Stimulated activated CD4-positive, alpha-beta T cell treated with anti-CD3 and anti-CD28 coated beads, TNF-alpha, amount 100 ng/mL, for 1 hour (primary cell): ENCODE measurements around the gene FGF6.
"Not testable (repeated sequence)": the region's sequence is repeated elsewhere in the genome, so short reads cannot be mapped to it uniquely, and the experiment has no call there.

Experiments
- DNase-seq, 3 donors: peaks; one replicate each; pipeline ENCODE4 v3.0.0-alpha.2; 2020; ENCODE audit warnings: low read depth in 3 of 3, low spot score in 1 of 3

The FGF6 gene

GRCh38 chr12:4421590-4422031 lies 24.0 kb downstream of the FGF6 start:
- DNase-seq = no peak

DNA sequence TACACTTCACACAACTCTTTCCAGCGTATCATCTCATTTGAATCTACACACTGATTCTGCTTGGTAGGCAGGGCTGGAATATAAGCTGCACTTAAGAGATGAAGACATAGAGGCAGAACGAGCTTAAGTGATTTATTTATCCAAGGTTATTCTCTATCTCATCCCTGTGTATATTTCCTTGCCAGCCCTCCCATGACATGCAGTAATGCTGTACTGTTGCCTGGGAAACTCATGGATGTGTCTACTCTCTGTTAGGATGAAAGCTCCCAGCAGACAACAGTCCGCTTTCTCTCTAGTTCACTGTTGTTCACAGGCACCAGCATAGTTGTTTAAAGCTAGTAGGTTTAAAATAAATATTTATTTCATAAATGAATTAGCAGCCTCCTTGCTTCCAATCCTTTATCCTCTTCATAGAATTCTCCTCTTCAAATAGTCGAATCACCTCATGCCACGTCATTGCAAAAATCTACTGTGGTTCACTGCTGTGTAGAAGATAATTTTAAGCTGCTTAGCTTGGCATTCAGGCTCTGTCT lies 25.4 kb downstream of the FGF6 start:
- DNase-seq = no peak

DNA sequence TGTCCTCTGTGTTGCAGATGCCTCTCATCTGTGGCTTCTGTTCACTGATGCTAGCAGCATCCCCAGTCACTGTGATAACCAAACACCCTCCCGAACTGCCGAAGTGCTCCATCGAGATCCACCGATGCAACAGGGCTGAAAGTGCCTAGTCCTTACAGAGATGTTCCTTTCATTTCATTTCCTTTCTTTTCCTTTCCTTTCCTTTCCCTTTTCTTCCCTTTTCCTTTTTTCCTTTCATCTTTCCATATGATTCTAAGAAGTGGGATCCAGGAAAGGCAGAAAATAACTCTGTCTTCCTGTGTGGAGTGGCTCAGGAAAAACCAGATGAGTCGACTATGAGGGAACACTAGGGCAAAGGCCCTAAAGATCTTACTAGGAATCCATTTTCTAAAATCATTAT lies 26.7 kb downstream of the FGF6 start:
- DNase-seq = no peak

DNA sequence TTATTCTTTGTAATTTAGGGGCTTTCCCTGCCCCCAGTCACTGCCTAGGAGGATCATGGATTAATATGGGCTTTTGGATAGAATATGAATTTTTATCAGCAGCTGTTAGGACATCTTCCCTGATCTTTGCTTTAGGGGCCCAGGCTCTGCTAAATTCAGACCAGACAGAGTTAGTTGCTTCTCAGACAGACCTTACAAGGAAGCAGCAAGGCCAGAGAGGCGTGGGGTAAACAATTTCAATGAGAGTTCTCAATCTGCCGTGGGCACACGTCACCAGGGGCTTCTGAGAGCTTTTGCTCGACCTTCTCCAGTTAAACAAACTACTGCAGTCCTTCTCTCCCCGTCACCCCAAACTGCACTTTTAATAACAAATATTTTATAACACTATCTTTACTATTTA lies 27.7 kb downstream of the FGF6 start:
- DNase-seq = no peak

DNA sequence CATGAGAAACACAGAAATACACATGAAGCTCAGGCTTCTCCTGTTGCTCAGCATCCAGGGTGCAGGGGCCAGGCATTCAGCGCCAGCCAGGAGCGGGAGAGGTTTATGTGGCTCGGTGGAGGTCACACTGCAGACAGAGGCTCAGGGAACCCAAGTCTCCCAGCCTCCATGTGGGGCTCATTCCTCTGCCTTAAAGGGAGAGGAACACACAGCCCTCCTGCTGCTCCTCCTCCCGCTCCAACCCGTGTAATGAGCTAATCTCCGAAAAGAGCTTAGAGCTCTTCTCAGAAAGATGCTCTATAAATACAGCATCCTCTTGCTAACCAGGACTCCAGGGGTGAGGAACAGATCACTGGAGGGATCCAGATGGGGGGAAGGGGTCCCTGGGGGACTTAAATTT lies 28.2 kb downstream of the FGF6 start:
- no peak for DNase-seq

DNA sequence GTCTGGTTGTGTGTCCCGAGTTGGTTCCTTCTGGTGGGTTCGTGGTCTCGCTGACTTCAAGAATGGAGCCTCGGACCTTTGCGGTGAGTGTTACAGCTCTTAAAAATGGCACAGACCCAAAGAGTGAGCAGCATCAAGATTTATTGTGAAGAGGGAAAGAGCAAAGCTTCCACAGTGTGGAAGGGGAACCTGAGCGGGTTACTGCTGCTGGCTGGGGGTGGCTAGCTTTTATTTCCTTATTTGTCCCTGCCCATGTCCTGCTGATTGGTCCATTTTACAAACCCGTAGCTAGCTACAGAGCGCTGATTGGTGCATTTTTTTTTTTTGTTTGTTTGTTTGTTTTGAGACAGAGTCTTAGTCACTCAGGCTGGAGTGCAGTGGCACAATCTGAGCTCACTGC lies 29.3 kb downstream of the FGF6 start:
- DNase-seq = no peak

DNA sequence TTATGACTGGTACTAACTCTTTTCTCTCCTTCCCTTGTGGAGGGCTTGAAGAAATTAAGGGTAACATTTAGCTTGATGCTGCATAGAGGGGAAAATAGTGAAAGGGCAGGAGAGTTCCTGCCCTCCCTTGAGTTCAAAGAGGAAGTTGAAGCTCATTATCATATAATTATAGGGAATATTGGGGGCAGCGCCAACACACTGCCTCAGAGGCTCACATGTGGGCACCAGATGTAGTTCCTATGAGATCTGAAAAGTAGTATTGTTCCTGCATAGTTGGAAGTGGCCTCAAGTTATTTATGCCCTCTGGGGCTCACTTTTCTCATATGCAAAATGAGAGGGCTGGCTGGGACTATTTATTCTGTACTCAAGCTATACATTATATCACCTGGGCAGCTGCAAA lies 33.1 kb downstream of the FGF6 start:
- DNase-seq = no peak

DNA sequence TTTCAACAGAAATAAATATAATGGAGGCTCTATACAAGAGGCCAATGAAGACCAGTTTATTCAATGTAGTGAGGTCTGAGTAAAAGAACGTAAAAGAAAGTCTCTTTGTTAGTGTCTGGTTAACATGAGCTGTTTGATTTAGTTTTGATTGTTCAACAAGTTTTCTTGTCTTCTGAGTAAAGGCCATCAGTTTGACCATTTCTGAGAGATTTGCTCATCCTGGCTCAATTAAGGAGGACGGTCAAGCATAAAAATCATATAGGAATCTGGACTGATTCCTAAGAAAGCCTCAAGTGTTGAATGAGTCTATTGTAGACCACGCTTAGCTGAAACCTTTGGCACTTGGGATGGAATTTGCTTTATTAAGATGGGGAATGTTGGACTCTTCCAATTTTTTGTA lies 33.6 kb downstream of the FGF6 start:
- no peak for DNase-seq

DNA sequence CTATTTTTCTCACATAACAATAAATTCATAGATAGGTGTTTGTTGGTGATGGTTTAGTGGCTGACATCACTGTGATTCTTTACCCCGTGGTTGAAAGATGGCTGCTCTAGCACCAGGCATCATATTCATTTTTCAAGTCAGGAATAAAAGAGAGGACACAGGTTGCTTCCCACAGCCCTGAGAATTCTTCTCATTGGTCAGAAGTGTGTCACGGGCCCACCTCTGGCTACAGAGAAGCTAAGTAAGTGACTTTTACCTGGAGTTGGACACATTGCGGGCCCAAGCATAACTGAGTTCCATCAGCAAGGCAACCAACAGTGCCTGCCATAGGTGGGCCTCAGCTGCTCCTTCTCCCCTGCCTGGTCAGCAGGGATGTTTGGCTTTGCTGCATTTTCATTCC lies 38.5 kb downstream of the FGF6 start:
- DNase-seq = no peak

GRCh38 chr12:4404877-4405637 lies 40.6 kb downstream of the FGF6 start:
- not testable (repeated sequence) for DNase-seq

GRCh38 chr12:4402996-4403395 lies 42.6 kb downstream of the FGF6 start:
- no peak for DNase-seq

DNA sequence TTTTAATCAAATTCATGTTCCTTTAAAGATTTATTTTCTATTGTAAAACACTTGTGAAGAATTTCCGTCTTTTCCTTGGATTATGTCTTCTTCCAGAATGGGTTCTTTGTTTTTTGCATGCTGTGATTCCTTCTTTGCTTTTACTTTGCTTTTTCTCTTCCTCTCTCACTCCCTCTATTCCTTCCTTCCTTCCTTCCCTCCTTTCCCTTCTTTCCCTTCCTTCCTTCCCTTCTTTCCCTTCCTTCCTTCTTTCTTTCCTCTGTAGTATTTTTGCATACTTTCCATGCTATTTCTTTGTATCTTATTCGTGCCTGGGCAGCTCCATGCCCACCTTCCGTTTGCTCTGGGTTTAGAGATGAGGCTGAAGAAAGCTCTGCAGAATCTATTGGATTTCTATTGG lies 44.5 kb downstream of the FGF6 start:
- no peak for DNase-seq

DNA sequence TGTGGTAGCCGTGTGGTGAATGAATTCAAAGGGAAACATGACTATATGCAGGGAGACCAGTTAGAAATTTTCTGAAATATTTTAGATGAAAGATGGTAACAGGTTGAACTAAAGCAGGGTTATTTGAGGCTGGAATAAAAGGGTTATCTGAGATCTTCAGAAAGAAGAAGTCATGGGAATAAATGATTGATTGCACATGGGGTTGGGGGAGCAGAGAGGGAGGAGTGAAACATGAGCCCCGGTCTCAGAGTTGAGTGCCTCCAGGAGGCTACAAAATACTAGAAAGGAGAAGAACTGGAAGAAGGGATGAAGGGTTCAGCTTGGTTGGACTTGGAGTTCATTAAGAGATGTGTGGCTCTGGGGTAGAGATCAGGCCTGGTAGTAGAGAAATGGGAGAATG lies 49.8 kb downstream of the FGF6 start:
- DNase-seq = no peak

- DNase-seq = no peak
These were observed 52.4 kb downstream of the FGF6 start for GRCh38 chr12:4393211-4393610.

DNA sequence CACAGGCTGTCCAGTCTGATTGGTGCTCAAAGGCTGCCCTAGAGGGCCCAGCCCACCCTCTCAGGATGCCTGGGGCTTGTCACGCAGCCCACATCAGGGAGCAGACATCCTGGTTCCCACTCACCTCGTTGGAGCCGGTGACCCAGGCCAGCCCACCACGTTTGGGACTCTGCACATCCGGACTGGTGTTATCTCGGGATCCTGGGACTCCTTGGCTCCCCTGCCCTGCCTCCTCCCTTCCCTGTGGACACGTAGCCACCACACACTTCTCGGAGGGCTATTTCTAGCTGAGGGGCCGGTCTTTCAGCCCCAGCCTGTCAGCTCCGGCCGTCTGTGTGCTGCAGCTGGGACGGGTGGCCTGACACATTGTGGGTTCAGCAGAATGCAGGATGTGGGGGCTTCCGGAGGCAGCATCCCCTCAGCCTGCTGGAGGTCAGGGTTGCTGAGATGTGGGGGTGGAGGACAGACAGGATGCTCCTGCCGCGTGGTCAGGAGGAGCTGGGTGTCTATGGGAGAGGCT lies 53.3 kb downstream of the FGF6 start:
- no peak for DNase-seq

DNA sequence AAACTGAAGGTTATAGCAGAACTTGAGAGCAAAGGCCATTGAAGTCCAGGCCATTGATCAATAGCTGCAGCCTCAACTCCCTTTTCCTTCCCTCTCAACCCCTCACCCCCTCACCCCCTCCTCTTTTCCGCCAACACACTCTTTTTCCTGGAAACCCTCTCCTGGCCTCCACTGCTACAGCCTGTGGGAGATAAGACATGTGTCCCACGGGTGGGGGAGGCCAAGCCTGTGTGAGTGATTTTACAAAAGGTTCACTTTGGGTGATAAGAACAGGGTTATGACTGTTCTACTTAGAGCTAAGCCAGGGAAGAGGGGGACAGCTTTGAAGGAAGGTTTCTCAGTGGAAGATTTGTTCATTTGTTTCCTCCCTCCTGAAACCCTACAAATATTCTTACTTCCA lies 57.0 kb downstream of the FGF6 start:
- DNase-seq = no peak

GRCh38 chr12:4388032-4388431 lies 57.6 kb downstream of the FGF6 start:
- no peak for DNase-seq

DNA sequence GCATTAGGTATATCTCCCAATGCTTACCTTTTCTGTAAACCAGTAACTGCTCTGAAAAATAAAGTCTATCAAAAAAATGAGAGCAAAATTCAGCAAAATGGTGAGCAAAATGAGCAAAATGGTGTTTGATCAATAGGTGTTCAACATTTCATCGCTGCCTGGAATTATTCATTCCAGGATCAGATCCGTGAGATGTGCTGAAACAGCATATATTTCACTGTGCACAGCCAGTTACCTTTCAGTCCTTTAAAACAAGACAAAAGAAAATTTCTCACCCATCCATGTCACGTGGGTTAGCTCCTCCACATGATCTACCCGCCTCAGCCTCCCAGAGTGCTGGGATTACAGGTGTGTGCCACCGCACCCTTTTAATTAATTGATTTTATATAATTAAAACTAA lies 58.0 kb downstream of the FGF6 start:
- DNase-seq = no peak

DNA sequence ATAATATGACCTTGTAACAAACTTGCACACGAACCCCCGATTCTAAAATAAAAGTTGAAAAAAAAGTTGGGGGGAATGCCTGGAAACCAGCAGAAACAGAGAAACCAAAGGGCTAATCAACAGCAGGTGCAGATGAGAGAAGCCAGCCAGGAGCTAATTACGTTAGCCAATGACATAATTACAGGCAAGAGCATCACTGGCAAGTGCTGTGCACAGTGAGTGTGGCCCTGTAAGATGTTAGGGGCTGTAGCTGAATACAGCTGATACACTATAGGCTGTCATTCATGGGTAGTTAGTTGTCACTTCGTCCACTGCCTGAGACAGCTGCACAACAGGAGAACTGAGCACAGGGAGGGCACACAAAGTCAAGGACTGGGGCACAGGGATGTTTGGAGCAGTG lies 58.8 kb downstream of the FGF6 start:
- no peak for DNase-seq
